Esophagus muscularis mucosa (tissue), 4 donors: ENCODE measurements around the gene EFL1.

Experiments
- CTCF ChIP-seq, 3 experiments: fragments of 200-600 bp in 2 of 3; fragments of 450-650 bp in 1 of 3; sonication (generic) in 2 of 3; IDR thresholded peaks; one replicate each; pipeline ENCODE4 v1.5.1; 2017 to 2019; ENCODE audit warnings: antibody characterized with exemption in 3 of 3, mild to moderate bottlenecking in 2 of 3, moderate library complexity in 1 of 3
- EP300 ChIP-seq: sonication (generic); formaldehyde crosslinking; IDR thresholded peaks from one replicate; pipeline ENCODE4 v1.6.1; 2017; ENCODE audit warnings: antibody characterized with exemption
- POLR2A ChIP-seq: fragments of 450-650 bp; IDR thresholded peaks from one replicate; pipeline ENCODE4 v1.6.1; 2017; ENCODE audit warnings: antibody characterized with exemption, moderate library complexity, mild to moderate bottlenecking, low read depth
- POLR2AphosphoS5 ChIP-seq, 2 donors: sonication (generic); formaldehyde crosslinking; IDR thresholded peaks; one replicate each; pipeline ENCODE4 v1.6.1; 2017; ENCODE audit warnings: antibody characterized with exemption in 2 of 2

DNA sequence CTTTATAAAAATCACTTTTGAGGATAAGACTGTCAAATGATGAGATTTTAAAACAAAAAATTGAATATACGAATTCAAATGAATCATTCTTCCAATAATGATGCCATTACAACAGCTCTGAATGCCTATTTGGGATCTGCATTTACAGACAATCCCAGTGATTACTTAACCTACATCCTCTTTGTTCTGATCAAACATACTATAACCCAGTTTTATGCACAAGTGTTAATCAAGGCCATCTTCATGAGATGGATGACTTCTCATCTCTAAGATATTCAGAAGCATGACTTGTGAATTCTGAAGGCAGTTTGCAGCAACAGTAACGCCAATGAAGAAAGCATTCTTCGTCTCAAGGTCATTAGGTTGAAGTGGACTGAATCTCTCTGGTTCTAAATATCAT, 126.4 kb downstream of the EFL1 start:
- TF ChIP-seq CTCF (IDR thresholded peaks at IDR 0.05): no peak
- TF ChIP-seq POLR2A: no peak
- no peak for TF ChIP-seq POLR2AphosphoS5 (IDR thresholded peaks at IDR 0.05)
- TF ChIP-seq EP300: no peak
